ENCODE data around the gene CFAP210.

DNA sequence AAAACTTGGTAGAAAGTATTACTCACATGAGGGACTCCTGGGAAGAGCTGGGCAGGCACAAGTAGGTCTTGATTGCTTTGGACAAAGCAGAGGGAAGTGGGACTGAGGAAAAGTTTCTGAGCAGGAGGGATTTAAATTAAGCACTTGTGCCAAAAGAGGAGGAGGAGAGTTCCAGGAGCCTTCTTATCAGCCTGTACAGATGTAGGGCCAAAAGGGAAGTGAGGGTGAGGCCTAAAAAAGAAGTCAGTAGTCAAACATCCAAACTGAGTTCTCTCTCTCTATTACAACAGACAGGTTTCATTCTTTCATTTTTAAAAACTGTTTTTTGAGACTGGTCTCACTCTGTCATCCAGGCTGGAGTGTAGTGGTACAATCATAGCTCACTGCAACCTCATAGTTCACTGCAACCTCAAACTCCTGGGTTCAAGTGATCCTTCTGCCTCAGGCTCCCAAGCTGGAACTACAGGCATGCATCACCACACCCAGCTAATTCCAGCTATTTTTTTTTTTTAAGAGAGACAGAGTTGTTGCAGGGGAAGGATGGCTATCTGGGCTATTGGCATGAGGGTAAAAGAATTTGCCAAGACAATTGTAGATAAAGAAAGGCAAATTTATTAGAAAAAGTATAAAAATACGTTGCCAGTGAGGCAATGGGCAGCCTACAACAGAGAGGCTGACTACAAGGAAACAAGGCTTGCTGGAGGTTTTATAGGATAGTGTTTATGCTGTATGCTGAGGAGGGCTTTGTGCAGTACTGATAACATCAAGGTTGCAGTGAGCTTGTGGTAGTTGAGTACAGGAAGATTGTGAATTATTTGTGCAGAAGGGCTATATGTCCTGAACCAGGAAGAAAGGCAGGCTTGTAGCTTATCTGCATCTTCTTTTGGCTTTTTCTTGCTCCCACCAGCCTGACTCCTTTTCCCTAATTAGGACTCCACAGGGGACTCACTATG lies 29.0 kb downstream of the CFAP210 start:
- TF ChIP-seq EZH2phosphoT487 (IDR thresholded peaks at IDR 0.05; ENCODE audit: low read depth): no peak
- TF ChIP-seq, protein P1, sequence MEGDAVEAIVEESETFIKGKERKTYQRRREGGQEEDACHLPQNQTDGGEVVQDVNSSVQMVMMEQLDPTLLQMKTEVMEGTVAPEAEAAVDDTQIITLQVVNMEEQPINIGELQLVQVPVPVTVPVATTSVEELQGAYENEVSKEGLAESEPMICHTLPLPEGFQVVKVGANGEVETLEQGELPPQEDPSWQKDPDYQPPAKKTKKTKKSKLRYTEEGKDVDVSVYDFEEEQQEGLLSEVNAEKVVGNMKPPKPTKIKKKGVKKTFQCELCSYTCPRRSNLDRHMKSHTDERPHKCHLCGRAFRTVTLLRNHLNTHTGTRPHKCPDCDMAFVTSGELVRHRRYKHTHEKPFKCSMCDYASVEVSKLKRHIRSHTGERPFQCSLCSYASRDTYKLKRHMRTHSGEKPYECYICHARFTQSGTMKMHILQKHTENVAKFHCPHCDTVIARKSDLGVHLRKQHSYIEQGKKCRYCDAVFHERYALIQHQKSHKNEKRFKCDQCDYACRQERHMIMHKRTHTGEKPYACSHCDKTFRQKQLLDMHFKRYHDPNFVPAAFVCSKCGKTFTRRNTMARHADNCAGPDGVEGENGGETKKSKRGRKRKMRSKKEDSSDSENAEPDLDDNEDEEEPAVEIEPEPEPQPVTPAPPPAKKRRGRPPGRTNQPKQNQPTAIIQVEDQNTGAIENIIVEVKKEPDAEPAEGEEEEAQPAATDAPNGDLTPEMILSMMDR (IDR thresholded peaks at IDR 0.05; ENCODE audit: low read depth, low read length): no peak
